ENCODE data around the gene TSPAN11.

GRCh38 chr12:31015215-31015614 is 88.7 kb downstream of the TSPAN11 start:
- TF ChIP-seq JUNB (IDR thresholded peaks at IDR 0.05) (no peak), CTCF (IDR thresholded peaks at IDR 0.05) (no peak), EP300 (IDR thresholded peaks at IDR 0.05) (no peak), POLR2A (IDR thresholded peaks at IDR 0.05; ENCODE audit: low read length) (no peak), HDAC2 (IDR thresholded peaks at IDR 0.05) (no peak), RNF2 (IDR thresholded peaks at IDR 0.05; ENCODE audit: borderline replicate concordance, low read depth) (no peak), HOXA7 (CRISPR knock-in tag; IDR thresholded peaks at IDR 0.05) (no peak)
- TF ChIP-seq, protein P1, sequence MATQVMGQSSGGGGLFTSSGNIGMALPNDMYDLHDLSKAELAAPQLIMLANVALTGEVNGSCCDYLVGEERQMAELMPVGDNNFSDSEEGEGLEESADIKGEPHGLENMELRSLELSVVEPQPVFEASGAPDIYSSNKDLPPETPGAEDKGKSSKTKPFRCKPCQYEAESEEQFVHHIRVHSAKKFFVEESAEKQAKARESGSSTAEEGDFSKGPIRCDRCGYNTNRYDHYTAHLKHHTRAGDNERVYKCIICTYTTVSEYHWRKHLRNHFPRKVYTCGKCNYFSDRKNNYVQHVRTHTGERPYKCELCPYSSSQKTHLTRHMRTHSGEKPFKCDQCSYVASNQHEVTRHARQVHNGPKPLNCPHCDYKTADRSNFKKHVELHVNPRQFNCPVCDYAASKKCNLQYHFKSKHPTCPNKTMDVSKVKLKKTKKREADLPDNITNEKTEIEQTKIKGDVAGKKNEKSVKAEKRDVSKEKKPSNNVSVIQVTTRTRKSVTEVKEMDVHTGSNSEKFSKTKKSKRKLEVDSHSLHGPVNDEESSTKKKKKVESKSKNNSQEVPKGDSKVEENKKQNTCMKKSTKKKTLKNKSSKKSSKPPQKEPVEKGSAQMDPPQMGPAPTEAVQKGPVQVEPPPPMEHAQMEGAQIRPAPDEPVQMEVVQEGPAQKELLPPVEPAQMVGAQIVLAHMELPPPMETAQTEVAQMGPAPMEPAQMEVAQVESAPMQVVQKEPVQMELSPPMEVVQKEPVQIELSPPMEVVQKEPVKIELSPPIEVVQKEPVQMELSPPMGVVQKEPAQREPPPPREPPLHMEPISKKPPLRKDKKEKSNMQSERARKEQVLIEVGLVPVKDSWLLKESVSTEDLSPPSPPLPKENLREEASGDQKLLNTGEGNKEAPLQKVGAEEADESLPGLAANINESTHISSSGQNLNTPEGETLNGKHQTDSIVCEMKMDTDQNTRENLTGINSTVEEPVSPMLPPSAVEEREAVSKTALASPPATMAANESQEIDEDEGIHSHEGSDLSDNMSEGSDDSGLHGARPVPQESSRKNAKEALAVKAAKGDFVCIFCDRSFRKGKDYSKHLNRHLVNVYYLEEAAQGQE (IDR thresholded peaks at IDR 0.05) = no peak

All from A549 (cell line).